Testis (tissue), 3 donors: ENCODE results near the gene SETX. TPM values are rescaled to one million over a fixed set of nuclear protein-coding genes. Genes with fewer than 3 reads are reported as not detected.

Experiments used
- DNase-seq: peaks from one replicate; pipeline ENCODE4 v3.0.0-alpha.2; 2019
- H3K27ac ChIP-seq, 2 donors: fragments of 200-600 bp; sonication (generic); one replicate each; pipeline ENCODE4 v1.5.1; 2019
- H3K27me3 ChIP-seq: fragments of 200-600 bp; sonication (generic); one replicate; pipeline ENCODE4 v1.5.1; 2019
- H3K36me3 ChIP-seq: fragments of 200-600 bp; sonication (generic); one replicate; pipeline ENCODE4 v1.5.1; 2017; ENCODE audit warnings: low read depth; ENCODE audit errors: missing control alignments
- H3K4me1 ChIP-seq: fragments of 200-600 bp; sonication (generic); one replicate; pipeline ENCODE4 v1.5.1; 2019
- H3K4me3 ChIP-seq, 2 donors: fragments of 200-600 bp; sonication (generic); one replicate each; pipeline ENCODE4 v1.5.1; 2017 to 2019
- H3K9me3 ChIP-seq: fragments of 200-600 bp; sonication (generic); one replicate; pipeline ENCODE4 v1.5.1; 2017
- CTCF ChIP-seq, 3 experiments: fragments of 450-650 bp in 2 of 3; fragments of 200-600 bp in 1 of 3; sonication (generic) in 1 of 3; IDR thresholded peaks; one replicate each; pipeline ENCODE4 v1.5.1; 2016 to 2019; ENCODE audit warnings: antibody characterized with exemption in 3 of 3, mild to moderate bottlenecking in 2 of 3, moderate library complexity in 1 of 3
- POLR2A ChIP-seq: fragments of 450-650 bp; IDR thresholded peaks from one replicate; pipeline ENCODE4 v1.6.1; 2017; ENCODE audit warnings: antibody characterized with exemption, mild to moderate bottlenecking, moderate library complexity
- WGBS, 2 donors: methylation state at CpG; one replicate each; pipeline ENCODE4 v1.1.5; 2018; 5-methylcytosine and 5-hydroxymethylcytosine counted together
- intact Hi-C: fragments of 100-400 bp; cut with DNase I; formaldehyde crosslinking; loops from one replicate; pipeline ENCODE4 v1.15.1; 2023; ENCODE audit warnings: low total_unique reads
- polyA plus RNA-seq: library from polyadenylated mRNA; stranded (reverse); fragments of 350-450 nt; fragmentation: Illumina TruSeq; extraction: RNeasy Lipid Tissue Mini Kit (QIAGEN cat#74804); gene quantifications from one replicate; pipeline ENCODE4 v1.2.3, GENCODE V29; 2014; ENCODE audit warnings: low read depth, low replicate concordance; ENCODE audit not compliant: insufficient read depth
- total RNA-seq, 2 donors: library from RNA; depleted of rRNA; stranded (reverse); fragments of >200 nt; gene quantifications; one replicate each; pipeline ENCODE4 v1.2.3, GENCODE V29; 2016

Gene SETX
- total and polyA plus RNA-seq, 3 donors from 2014 or later: 74.1 to 157 (median 109) TPM

- no peaks in the 10 kb centered on the region for H3K27me3 ChIP-seq
- no peak overlapping the region for H3K4me3 ChIP-seq
- no peak for TF ChIP-seq POLR2A
- no peak for TF ChIP-seq CTCF (IDR thresholded peaks at IDR 0.05)
- no peaks in the 10 kb centered on the region for H3K9me3 ChIP-seq
- H3K27ac ChIP-seq: no peak overlapping the region
- no peaks in the 10 kb centered on the region for H3K36me3 ChIP-seq
- H3K4me1 ChIP-seq: no peaks in the 10 kb centered on the region
- intact Hi-C loops: no loop called here
- 49 to 67% methylated on average over 3 of the region's 3 CpGs for WGBS, 2 donors
- no peak for DNase-seq
These were observed 121.6 kb downstream of the SETX start for GRCh38 chr9:132233138-132233537.

- intact Hi-C loops: no loop called here
- 61 to 91% methylated on average over 2 to 3 of the region's 3 CpGs for WGBS, 2 donors
- Histone ChIP-seq H3K4me3 (no peak overlapping the region), H3K27me3 (no peaks in the 10 kb centered on the region), H3K4me1 (no peaks in the 10 kb centered on the region), H3K36me3 (no peaks in the 10 kb centered on the region), H3K9me3 (no peaks in the 10 kb centered on the region), H3K27ac (no peak overlapping the region)
- DNase-seq: no peak
- TF ChIP-seq POLR2A (no peak), CTCF (IDR thresholded peaks at IDR 0.05) (no peak)
These were observed 122.3 kb downstream of the SETX start for GRCh38 chr9:132232522-132232921.

GRCh38 chr9:132231019-132231701 is 123.6 kb downstream of the SETX start:
- 78 to 81% methylated on average over 10 to 20 of the region's 20 CpGs for WGBS, 2 donors

GRCh38 chr9:132230605-132231004 is 124.2 kb downstream of the SETX start:
- Histone ChIP-seq H3K27me3 (no peaks in the 10 kb centered on the region), H3K36me3 (no peaks in the 10 kb centered on the region), H3K4me3 (no peak overlapping the region), H3K4me1 (no peaks in the 10 kb centered on the region), H3K27ac (no peak overlapping the region), H3K9me3 (no peaks in the 10 kb centered on the region)
- no peak for DNase-seq
- TF ChIP-seq CTCF (IDR thresholded peaks at IDR 0.05) (no peak), POLR2A (no peak)
- intact Hi-C loops: no loop called here
- 80 to 90% methylated on average over 2 to 4 of the region's 4 CpGs for WGBS, 2 donors

More at GRCh38 chr9:132231019-132231701, 123.6 kb downstream of the SETX start:
- no peak for DNase-seq
- H3K27ac ChIP-seq: no peak overlapping the region
- no peaks in the 10 kb centered on the region for H3K4me1 ChIP-seq
- H3K4me3 ChIP-seq: no peak overlapping the region
- no peaks in the 10 kb centered on the region for H3K27me3 ChIP-seq
- no peaks in the 10 kb centered on the region for H3K9me3 ChIP-seq
- no peak for TF ChIP-seq POLR2A
- TF ChIP-seq CTCF (IDR thresholded peaks at IDR 0.05): no peak
- H3K36me3 ChIP-seq: no peaks in the 10 kb centered on the region
- intact Hi-C loops: no loop called here

- H3K4me3 ChIP-seq: no peak overlapping the region
- no peaks in the 10 kb centered on the region for H3K9me3 ChIP-seq
- no peaks in the 10 kb centered on the region for H3K4me1 ChIP-seq
- H3K27me3 ChIP-seq: no peaks in the 10 kb centered on the region
- H3K27ac ChIP-seq: no peak overlapping the region
- no peak for TF ChIP-seq CTCF (IDR thresholded peaks at IDR 0.05)
- TF ChIP-seq POLR2A: no peak
- intact Hi-C loops: no loop called here
- 69 to 85% methylated on average over 12 of the region's 12 CpGs for WGBS, 2 donors
- DNase-seq: no peak
- no peaks in the 10 kb centered on the region for H3K36me3 ChIP-seq
These were observed 126.7 kb downstream of the SETX start for GRCh38 chr9:132228062-132228461.
